ENCODE measurements around the gene FNIP2.

- TF ChIP-seq CTCF (IDR thresholded peaks at IDR 0.05 in 8 of 11, conservative IDR thresholded peaks at IDR 0.05 in 3 of 11) (no peak), POLR2A (IDR thresholded peaks at IDR 0.05) (no peak)
Observed at GRCh38 chr4:158861766-158862165, 92.9 kb downstream of the FNIP2 start.
